CD4-positive, alpha-beta T cell (primary cell): ENCODE results near the gene GLRX2. TPM values are rescaled to one million over a fixed set of nuclear protein-coding genes. Genes with fewer than 3 reads are reported as not detected.

Source experiments
- ATAC-seq: fragments of 200-7000 bp; cut with Tn5 transposase; one replicate; pipeline ENCODE4 v1.10.0; 2022; ENCODE audit warnings: mild to moderate bottlenecking; ENCODE audit not compliant: poor library complexity
- CTCF ChIA-PET: fragments of 350-600 bp; sonication (Branson Sonifier 250); formaldehyde crosslinking; loops from one replicate; lab custom pipeline; 2021; ENCODE audit warnings: antibody characterized with exemption, inconsistent platforms; lab: Charles Lee
- POLR2A ChIA-PET: fragments of 350-600 bp; sonication (Branson Sonifier 250); formaldehyde crosslinking; loops from one replicate; lab custom pipeline; 2021; ENCODE audit warnings: antibody characterized with exemption, inconsistent platforms; lab: Charles Lee
- DNase-seq, 14 experiments: peaks; one replicate each; pipeline ENCODE4 v3.0.0-alpha.2; 2013 to 2020; ENCODE audit warnings: mixed read lengths in 2 of 14
- H3K27ac ChIP-seq, 2 donors: one replicate each; pipeline versions ENCODE4 v1.5.1 to v1.7.0; 2013; ENCODE audit warnings: low read length in 2 of 2, low read depth in 1 of 2, mild to moderate bottlenecking in 1 of 2
- H3K27me3 ChIP-seq, 2 experiments: 1 replicate in 1 of 2; 2 replicates in 1 of 2; pipeline versions ENCODE4 v1.6.1 to v1.7.0; 2013; ENCODE audit warnings: low read length in 2 of 2, control low read depth in 1 of 2, mild to moderate bottlenecking in 1 of 2, moderate library complexity in 1 of 2; ENCODE audit not compliant: insufficient read depth in 2 of 2, control insufficient read depth in 1 of 2
- H3K36me3 ChIP-seq: one replicate; pipeline ENCODE4 v1.6.1; 2013; ENCODE audit warnings: low read length, control low read depth; ENCODE audit not compliant: insufficient read depth
- H3K4me1 ChIP-seq: one replicate; pipeline ENCODE4 v1.6.1; 2013; ENCODE audit warnings: low read length, control low read depth; ENCODE audit not compliant: insufficient read depth
- H3K4me3 ChIP-seq: one replicate; pipeline ENCODE4 v1.5.1; 2013; ENCODE audit warnings: mild to moderate bottlenecking, low read length, moderate library complexity
- H3K9me3 ChIP-seq, 2 experiments: 1 replicate in 1 of 2; 2 replicates in 1 of 2; pipeline versions ENCODE4 v1.6.1 to v1.7.0; 2013; ENCODE audit warnings: low read length in 2 of 2, mild to moderate bottlenecking in 2 of 2, control low read depth in 1 of 2, moderate library complexity in 1 of 2; ENCODE audit not compliant: control insufficient read depth in 1 of 2, insufficient read depth in 1 of 2
- H3K27ac Mint-ChIP-seq: one replicate; pipeline ENCODE4 v1.8.0; 2020; ENCODE audit warnings: mixed read lengths
- H3K27me3 Mint-ChIP-seq: one replicate; pipeline ENCODE4 v1.8.0; 2021; ENCODE audit warnings: mixed read lengths
- H3K36me3 Mint-ChIP-seq: one replicate; pipeline ENCODE4 v1.8.0; 2021; ENCODE audit warnings: low read depth, mixed read lengths
- H3K4me1 Mint-ChIP-seq: one replicate; pipeline ENCODE4 v1.8.0; 2021; ENCODE audit warnings: low read depth, mixed read lengths
- H3K4me3 Mint-ChIP-seq: one replicate; pipeline ENCODE4 v1.8.0; 2020; ENCODE audit warnings: mild to moderate bottlenecking, mixed read lengths
- H3K9me3 Mint-ChIP-seq: one replicate; pipeline ENCODE4 v1.8.0; 2020; ENCODE audit warnings: mixed read lengths
- intact Hi-C, 2 experiments: fragments of 100-400 bp; cut with DNase I in 1 of 2; cut with micrococcal nuclease in 1 of 2; formaldehyde crosslinking; loops; one replicate each; pipeline versions ENCODE4 v1.15.1 to v1.9.0; 2023 to 2025; cut with DNase I, micrococcal nuclease
- total RNA-seq, 174 experiments: library from RNA in 2 of 174; stranded (reverse) in 2 of 174; gene quantifications; one replicate each; pipeline ENCODE4 v1.2.3 and lab custom pipeline; 2021 to 2026
- TF ChIP-seq, protein P1 (sequence below): fragments of 200-600 bp; IDR thresholded peaks from one replicate; pipeline ENCODE4 v1.8.0; 2022; ENCODE audit warnings: antibody characterized with exemption, mild to moderate bottlenecking

Gene GLRX2
- total RNA-seq, 2 experiments from 2014 or later = 4.3 to 5.5 TPM

DNA sequence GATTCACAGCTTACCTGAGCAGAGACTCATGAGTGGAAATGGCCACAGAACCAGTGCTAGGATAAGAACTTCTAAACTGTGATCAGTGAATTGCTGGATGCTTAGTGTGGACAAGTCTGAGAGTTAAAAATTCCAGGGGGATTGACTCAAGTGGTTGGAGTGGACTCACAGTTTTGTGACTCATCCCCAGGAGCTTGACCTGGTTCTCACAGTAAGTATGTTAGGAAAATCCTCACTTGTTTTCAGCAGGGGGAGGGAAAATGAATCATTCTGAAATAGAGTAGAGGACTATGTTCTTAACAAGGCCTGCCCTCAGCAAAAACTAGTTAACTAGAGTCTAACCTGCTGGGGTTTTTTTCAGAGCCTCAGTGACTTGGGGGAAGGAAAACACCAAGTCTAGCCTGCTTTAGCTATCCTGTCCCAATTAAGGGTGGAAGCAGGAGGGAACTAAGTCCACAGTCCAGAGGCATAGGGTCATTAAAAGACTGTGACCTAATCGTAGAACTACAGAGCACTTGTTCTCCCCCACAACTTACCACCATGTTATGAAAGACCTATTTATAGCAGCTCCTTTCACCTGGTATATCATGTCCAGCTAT is 10.5 kb upstream of the GLRX2 start:
- POLR2A ChIA-PET = no interaction called here
- no peak overlapping the region for H3K27ac ChIP-seq
- Mint-ChIP-seq H3K27ac (no peak overlapping the region), H3K9me3 (no peaks in the 10 kb centered on the region), H3K36me3 (no peaks in the 10 kb centered on the region), H3K4me1 (peaks cover 7% of the 10 kb centered on the region), H3K27me3 (no peaks in the 10 kb centered on the region), H3K4me3 (no peak overlapping the region)
- TF ChIP-seq, protein P1, sequence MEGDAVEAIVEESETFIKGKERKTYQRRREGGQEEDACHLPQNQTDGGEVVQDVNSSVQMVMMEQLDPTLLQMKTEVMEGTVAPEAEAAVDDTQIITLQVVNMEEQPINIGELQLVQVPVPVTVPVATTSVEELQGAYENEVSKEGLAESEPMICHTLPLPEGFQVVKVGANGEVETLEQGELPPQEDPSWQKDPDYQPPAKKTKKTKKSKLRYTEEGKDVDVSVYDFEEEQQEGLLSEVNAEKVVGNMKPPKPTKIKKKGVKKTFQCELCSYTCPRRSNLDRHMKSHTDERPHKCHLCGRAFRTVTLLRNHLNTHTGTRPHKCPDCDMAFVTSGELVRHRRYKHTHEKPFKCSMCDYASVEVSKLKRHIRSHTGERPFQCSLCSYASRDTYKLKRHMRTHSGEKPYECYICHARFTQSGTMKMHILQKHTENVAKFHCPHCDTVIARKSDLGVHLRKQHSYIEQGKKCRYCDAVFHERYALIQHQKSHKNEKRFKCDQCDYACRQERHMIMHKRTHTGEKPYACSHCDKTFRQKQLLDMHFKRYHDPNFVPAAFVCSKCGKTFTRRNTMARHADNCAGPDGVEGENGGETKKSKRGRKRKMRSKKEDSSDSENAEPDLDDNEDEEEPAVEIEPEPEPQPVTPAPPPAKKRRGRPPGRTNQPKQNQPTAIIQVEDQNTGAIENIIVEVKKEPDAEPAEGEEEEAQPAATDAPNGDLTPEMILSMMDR = no peak
- ATAC-seq = no peak
- no peaks in the 10 kb centered on the region for H3K9me3 ChIP-seq
- H3K36me3 ChIP-seq = no peaks in the 10 kb centered on the region
- H3K27me3 ChIP-seq = no peaks in the 10 kb centered on the region
- intact Hi-C loops = no loop called here
- no peak for DNase-seq
- CTCF ChIA-PET = no interaction called here
- H3K4me3 ChIP-seq = no peak overlapping the region
- H3K4me1 ChIP-seq = no peaks in the 10 kb centered on the region

DNA sequence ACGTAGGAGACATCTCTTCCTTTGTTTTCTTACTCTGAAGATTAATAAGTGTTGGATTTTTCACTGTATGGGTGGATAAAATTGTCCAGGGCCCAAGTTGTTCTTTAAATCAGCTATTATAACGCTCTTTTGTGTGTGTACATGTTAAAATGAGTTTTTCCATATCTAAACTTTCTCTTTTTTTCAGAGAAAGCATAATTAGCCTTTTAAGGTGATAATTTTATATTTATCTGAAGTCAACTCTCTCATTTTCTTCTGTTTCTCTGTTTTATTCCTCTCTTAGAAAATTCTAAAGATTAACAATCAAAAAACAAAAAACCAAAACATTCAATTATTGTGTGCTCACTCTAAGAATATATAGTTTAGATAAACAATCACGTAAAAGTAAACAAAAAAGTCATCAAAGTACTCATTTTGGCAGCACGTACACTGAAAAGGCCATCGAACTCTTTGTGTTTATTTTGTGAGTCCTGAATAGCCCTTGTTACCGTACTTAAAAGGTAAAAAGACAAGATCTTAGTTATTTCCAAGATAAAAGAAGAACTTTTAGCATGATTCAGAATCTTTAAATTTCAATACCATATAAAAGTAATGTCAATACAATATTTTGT is 9.4 kb upstream of the GLRX2 start:
- Histone ChIP-seq H3K4me1 (no peaks in the 10 kb centered on the region), H3K9me3 (no peaks in the 10 kb centered on the region), H3K36me3 (no peaks in the 10 kb centered on the region), H3K27me3 (no peaks in the 10 kb centered on the region), H3K4me3 (no peak overlapping the region), H3K27ac (no peak overlapping the region)
- ATAC-seq = no peak
- no peak overlapping the region for H3K27ac Mint-ChIP-seq
- H3K36me3 Mint-ChIP-seq = no peaks in the 10 kb centered on the region
- TF ChIP-seq, protein P1 = no peak
- no peaks in the 10 kb centered on the region for H3K27me3 Mint-ChIP-seq
- ChIA-PET CTCF (no interaction called here), POLR2A (no interaction called here)
- no peak for DNase-seq
- intact Hi-C loops = no loop called here
- no peaks in the 10 kb centered on the region for H3K9me3 Mint-ChIP-seq
- no peak overlapping the region for H3K4me3 Mint-ChIP-seq
- H3K4me1 Mint-ChIP-seq = peaks cover 7% of the 10 kb centered on the region

DNA sequence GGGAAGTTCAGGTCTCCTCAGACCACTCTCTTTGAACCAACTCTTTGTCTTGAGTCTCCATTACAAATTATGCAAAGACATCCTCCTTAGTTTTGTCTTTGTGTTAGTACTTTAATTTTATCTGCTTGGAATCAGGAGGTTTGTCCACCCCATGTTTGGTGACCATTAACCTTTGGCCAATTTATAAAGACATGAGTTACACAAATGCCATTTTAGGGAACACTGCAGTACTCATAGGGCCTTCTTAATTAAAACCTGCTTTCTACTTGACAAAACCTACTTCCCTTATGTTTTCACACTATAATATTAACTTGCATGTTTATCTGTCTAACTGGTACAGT is 8.7 kb upstream of the GLRX2 start:
- Histone ChIP-seq H3K36me3 (no peaks in the 10 kb centered on the region), H3K27me3 (no peaks in the 10 kb centered on the region), H3K27ac (no peak overlapping the region), H3K4me1 (no peaks in the 10 kb centered on the region), H3K9me3 (no peaks in the 10 kb centered on the region), H3K4me3 (no peak overlapping the region)
- no peak for ATAC-seq
- H3K9me3 Mint-ChIP-seq = no peaks in the 10 kb centered on the region
- no peak overlapping the region for H3K4me3 Mint-ChIP-seq
- H3K27ac Mint-ChIP-seq = no peak overlapping the region
- peaks cover 3% of the 10 kb centered on the region for H3K4me1 Mint-ChIP-seq
- POLR2A ChIA-PET = no interaction called here
- CTCF ChIA-PET = interaction anchor here (1.5 to 2.9 kb wide), 2 partner anchors 8 to 12 kb away, joined by 3 to 10 read pairs; partner anchors contain the start of gene CDC73
- H3K27me3 Mint-ChIP-seq = no peaks in the 10 kb centered on the region
- intact Hi-C loops = no loop called here
- no peak for DNase-seq
- TF ChIP-seq, protein P1 = no peak
- no peaks in the 10 kb centered on the region for H3K36me3 Mint-ChIP-seq
